Measurements from ENCODE around the gene CDK14. TPM values are rescaled to one million over a fixed set of nuclear protein-coding genes. Genes with fewer than 3 reads are reported as not detected.

The CDK14 gene
- total RNA-seq, 1 experiment from 2014 or later: 57.9 TPM

GRCh38 chr7:90821961-90822620, 226.0 kb downstream of the CDK14 start (continued):
- TF ChIP-seq PRDM15 (CRISPR knock-in tag; IDR thresholded peaks at IDR 0.05): no peak

GRCh38 chr7:90824386-90825307, 228.5 kb downstream of the CDK14 start:
- Mint-ChIP-seq H3K4me1 (no peaks in the 10 kb centered on the region), H3K36me3 (peaks cover 28% of the 10 kb centered on the region), H3K27ac (no peak overlapping the region), H3K9me3 (peaks cover 30% of the 10 kb centered on the region), H3K4me3 (no peak overlapping the region), H3K27me3 (ENCODE audit: low read depth) (no peaks in the 10 kb centered on the region)
- no peak for TF ChIP-seq ZNF532 (CRISPR knock-in tag; IDR thresholded peaks at IDR 0.05; ENCODE audit: borderline replicate concordance)
- TF ChIP-seq ATF2 (CRISPR knock-in tag; IDR thresholded peaks at IDR 0.05; ENCODE audit: borderline replicate concordance, low read depth): no peak
- no peak for TF ChIP-seq E2F1 (CRISPR knock-in tag; IDR thresholded peaks at IDR 0.05)
- TF ChIP-seq PRDM15 (CRISPR knock-in tag; IDR thresholded peaks at IDR 0.05): no peak
- TF ChIP-seq MYBL2 (CRISPR knock-in tag; IDR thresholded peaks at IDR 0.05): no peak
- no peak for TF ChIP-seq ZNF671 (CRISPR knock-in tag; IDR thresholded peaks at IDR 0.05)
- no peak for TF ChIP-seq ATF6 (CRISPR knock-in tag; IDR thresholded peaks at IDR 0.05)
- no peak for TF ChIP-seq NFATC4 (CRISPR knock-in tag; IDR thresholded peaks at IDR 0.05)
- TF ChIP-seq SMAD4 (CRISPR knock-in tag; IDR thresholded peaks at IDR 0.05): no peak
- no peak for TF ChIP-seq AR (CRISPR knock-in tag; IDR thresholded peaks at IDR 0.05)
- ChIA-PET CTCF (no interaction called here), POLR2A (no interaction called here)
- ATAC-seq (no peak), DNase-seq (ENCODE audit: low spot score) (no peak)
